A673 (cell line): Measurements from ENCODE around the gene OLA1.

Experiments used
- CTCF ChIP-seq: fragments of 300-800, 200-600 bp; sonication (generic); conservative IDR thresholded peaks from 2 replicates; pipeline ENCODE4 v1.5.1; 2017; ENCODE audit warnings: low read depth, mild to moderate bottlenecking, antibody characterized with exemption, low read length, moderate library complexity, mixed read lengths
- EZH2 ChIP-seq: fragments of 200-600 bp; sonication (generic); IDR thresholded peaks from 2 replicates; pipeline ENCODE4 v1.6.1; 2017; ENCODE audit warnings: borderline replicate concordance, low read depth, mild to moderate bottlenecking, mixed read lengths, antibody characterized with exemption, low read length; ENCODE audit not compliant: poor library complexity, severe bottlenecking

GRCh38 chr2:174036825-174037224 lies 211.5 kb downstream of the OLA1 start:
- no peak for TF ChIP-seq CTCF
- no peak for TF ChIP-seq EZH2
